Peyer's patch (tissue), 4 donors: ENCODE results near the gene GDAP1L1. TPM values are rescaled to one million over a fixed set of nuclear protein-coding genes. Genes with fewer than 3 reads are reported as not detected.

ENCODE experiments used
- DNase-seq, 3 donors: peaks; one replicate each; pipeline ENCODE4 v3.0.0-alpha.2; 2017 to 2019
- H3K27ac ChIP-seq, 4 donors: fragments of 200-600 bp; sonication (generic); one replicate each; pipeline ENCODE4 v1.5.1; 2016 to 2019
- H3K27me3 ChIP-seq, 2 donors: fragments of 200-600 bp; sonication (generic); one replicate each; pipeline ENCODE4 v1.5.1; 2019
- H3K36me3 ChIP-seq, 3 donors: fragments of 200-600 bp; sonication (generic); one replicate each; pipeline ENCODE4 v1.5.1; 2016 to 2019
- H3K4me1 ChIP-seq, 4 donors: fragments of 200-600 bp; sonication (generic); one replicate each; pipeline ENCODE4 v1.5.1; 2016 to 2019
- H3K4me3 ChIP-seq, 4 donors: fragments of 200-600 bp; sonication (generic); 1 replicate in 3 of 4; 2 replicates in 1 of 4; pipeline ENCODE4 v1.5.1; 2016 to 2019; ENCODE audit warnings: mild to moderate bottlenecking in 1 of 4
- H3K9me3 ChIP-seq, 4 donors: fragments of 200-600 bp; sonication (generic); one replicate each; pipeline ENCODE4 v1.5.1; 2016 to 2019; ENCODE audit warnings: mild to moderate bottlenecking in 1 of 4
- CTCF ChIP-seq, 6 experiments: fragments of 450-650 bp in 4 of 6; fragments of 200-600 bp in 2 of 6; sonication (generic) in 1 of 6; IDR thresholded peaks; one replicate each; pipeline ENCODE4 v1.5.1; 2017 to 2019; ENCODE audit warnings: antibody characterized with exemption in 6 of 6, mild to moderate bottlenecking in 3 of 6, moderate library complexity in 1 of 6
- POLR2A ChIP-seq, 2 donors: fragments of 450-650 bp; IDR thresholded peaks; one replicate each; pipeline ENCODE4 v1.5.1; 2017; ENCODE audit warnings: antibody characterized with exemption in 2 of 2, mild to moderate bottlenecking in 2 of 2, moderate library complexity in 2 of 2
- total RNA-seq, 4 donors: library from RNA; depleted of rRNA; stranded (reverse); fragments of >200 nt; gene quantifications; one replicate each; pipeline ENCODE4 v1.1.0, GENCODE V29; 2016

GDAP1L1 gene
- total RNA-seq, 4 donors from 2014 or later: 1.2 to 2.3 TPM; not detected in 2

GRCh38 chr20:44219791-44220190 is 27.3 kb upstream of the GDAP1L1 start:
- peaks cover 0 to 14% (median 0%) of the 10 kb centered on the region in 4 donors for H3K4me1 ChIP-seq
- peak overlapping the region in 1 of 4 donors; percentile 11 for H3K27ac ChIP-seq
- no peak overlapping the region for H3K4me3 ChIP-seq
- no peaks in the 10 kb centered on the region for H3K36me3 ChIP-seq
- no peaks in the 10 kb centered on the region for H3K27me3 ChIP-seq
- no peak for DNase-seq
- TF ChIP-seq POLR2A (IDR thresholded peaks at IDR 0.05) (no peak), CTCF (IDR thresholded peaks at IDR 0.05) (no peak)
- H3K9me3 ChIP-seq: no peaks in the 10 kb centered on the region

- no peak for DNase-seq
- Histone ChIP-seq H3K4me1 (peaks cover 0 to 14% (median 0%) of the 10 kb centered on the region in 4 donors), H3K27ac (no peak overlapping the region), H3K27me3 (no peaks in the 10 kb centered on the region), H3K9me3 (no peaks in the 10 kb centered on the region), H3K4me3 (no peak overlapping the region), H3K36me3 (no peaks in the 10 kb centered on the region)
- no peak for TF ChIP-seq CTCF (IDR thresholded peaks at IDR 0.05)
- TF ChIP-seq POLR2A (IDR thresholded peaks at IDR 0.05): no peak
These were observed 25.6 kb upstream of the GDAP1L1 start for GRCh38 chr20:44221368-44221954.

DNA sequence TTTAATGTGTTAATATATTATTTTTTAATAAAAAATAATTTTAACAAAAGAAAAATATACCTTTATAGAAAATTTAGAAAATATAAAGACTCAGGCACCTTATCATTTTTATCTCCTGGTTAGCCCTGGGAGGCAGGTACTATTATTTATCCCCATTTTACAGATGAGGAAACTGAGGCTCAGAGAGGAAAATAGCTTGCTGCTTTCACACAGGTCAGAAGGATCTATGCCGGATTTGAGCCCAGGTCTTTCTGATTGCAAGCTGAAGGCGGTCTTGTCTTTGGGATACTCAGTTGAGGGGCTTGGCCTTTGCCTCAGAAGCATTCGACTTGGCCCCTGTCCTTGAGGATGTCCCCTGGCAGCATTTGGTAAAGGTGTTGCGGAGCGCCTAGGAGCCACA is 25.1 kb upstream of the GDAP1L1 start:
- no peak for TF ChIP-seq POLR2A (IDR thresholded peaks at IDR 0.05)
- no peak for DNase-seq
- no peaks in the 10 kb centered on the region for H3K36me3 ChIP-seq
- H3K27me3 ChIP-seq: no peaks in the 10 kb centered on the region
- H3K9me3 ChIP-seq: no peaks in the 10 kb centered on the region
- no peak overlapping the region for H3K27ac ChIP-seq
- peaks cover 0 to 14% (median 0%) of the 10 kb centered on the region in 4 donors for H3K4me1 ChIP-seq
- no peak overlapping the region for H3K4me3 ChIP-seq

DNA sequence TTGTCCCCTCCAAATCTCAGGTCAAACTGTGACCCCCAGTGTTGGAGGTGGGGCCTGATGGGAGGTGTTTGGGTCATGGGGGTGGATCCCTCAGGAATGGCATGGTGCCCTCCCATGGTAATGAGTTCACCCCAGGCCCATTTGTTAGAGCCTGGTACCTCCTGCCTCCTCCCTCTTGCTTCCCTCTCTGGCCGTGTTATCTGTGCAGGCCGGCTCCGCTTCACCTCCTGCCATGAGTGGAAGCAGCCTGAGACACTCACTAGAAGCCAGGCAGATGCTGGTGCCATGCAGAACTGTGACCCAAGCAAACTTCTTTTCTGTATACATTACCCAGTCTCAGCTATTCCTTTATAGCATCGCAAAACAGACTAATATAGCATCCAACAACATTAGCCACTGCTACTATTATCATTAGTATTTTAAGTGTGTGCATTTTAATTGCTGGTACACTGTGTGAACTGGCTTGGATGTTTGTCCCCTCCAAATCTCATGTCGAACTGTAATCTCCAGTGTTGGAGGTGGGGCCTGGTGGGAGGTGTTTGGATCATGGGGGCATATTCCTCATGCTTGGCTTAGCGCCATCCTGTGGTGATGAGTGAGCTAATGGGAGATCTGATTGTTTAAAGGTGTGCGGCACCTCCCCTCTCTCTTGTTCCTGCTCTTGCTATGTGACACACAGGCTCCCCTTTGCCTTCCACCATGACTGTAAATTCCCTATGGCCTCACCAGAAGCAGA is 24.3 kb upstream of the GDAP1L1 start:
- no peaks in the 10 kb centered on the region for H3K36me3 ChIP-seq
- no peaks in the 10 kb centered on the region for H3K27me3 ChIP-seq
- H3K4me1 ChIP-seq: peaks cover 0 to 11% (median 0%) of the 10 kb centered on the region in 4 donors
- DNase-seq: no peak
- TF ChIP-seq POLR2A (IDR thresholded peaks at IDR 0.05) (no peak), CTCF (IDR thresholded peaks at IDR 0.05) (no peak)
- no peak overlapping the region for H3K4me3 ChIP-seq
- H3K27ac ChIP-seq: no peak overlapping the region
- H3K9me3 ChIP-seq: no peaks in the 10 kb centered on the region

- H3K9me3 ChIP-seq: no peaks in the 10 kb centered on the region
- TF ChIP-seq POLR2A (IDR thresholded peaks at IDR 0.05): no peak
- no peak for TF ChIP-seq CTCF (IDR thresholded peaks at IDR 0.05)
- H3K4me1 ChIP-seq: peaks cover 0 to 4% (median 0%) of the 10 kb centered on the region in 4 donors
- H3K4me3 ChIP-seq: no peak overlapping the region
- no peaks in the 10 kb centered on the region for H3K36me3 ChIP-seq
- H3K27me3 ChIP-seq: no peaks in the 10 kb centered on the region
- DNase-seq: no peak
- H3K27ac ChIP-seq: no peak overlapping the region
These were observed 23.4 kb upstream of the GDAP1L1 start for GRCh38 chr20:44223721-44224120.

GRCh38 chr20:44224637-44225036 is 22.5 kb upstream of the GDAP1L1 start:
- H3K27ac ChIP-seq: no peak overlapping the region
- H3K27me3 ChIP-seq: no peaks in the 10 kb centered on the region
- no peak for TF ChIP-seq POLR2A (IDR thresholded peaks at IDR 0.05)
- TF ChIP-seq CTCF (IDR thresholded peaks at IDR 0.05): no peak
- DNase-seq: no peak
- no peak overlapping the region for H3K4me3 ChIP-seq
- H3K4me1 ChIP-seq: no peaks in the 10 kb centered on the region
- H3K9me3 ChIP-seq: no peaks in the 10 kb centered on the region
- H3K36me3 ChIP-seq: no peaks in the 10 kb centered on the region
